ENCODE data around the gene OSBPL6.

GRCh38 chr2:178194600-178195389, 483 bp downstream of the OSBPL6 start:
- TF ChIP-seq CTCF (IDR thresholded peaks at IDR 0.05): no peak
- TF ChIP-seq POLR2A (IDR thresholded peaks at IDR 0.05): no peak

All from right lobe of liver (tissue), 4 donors.